Thyroid gland (tissue), 4 donors: ENCODE results near the gene GNG12. TPM values are rescaled to one million over a fixed set of nuclear protein-coding genes. Genes with fewer than 3 reads are reported as not detected.
"Not testable (repeated sequence)": the region's sequence is repeated elsewhere in the genome, so short reads cannot be mapped to it uniquely, and the experiment has no call there.

Experiments
- DNase-seq, 2 donors: peaks; one replicate each; pipeline ENCODE4 v3.0.0-alpha.2; 2019
- H3K27ac ChIP-seq, 3 donors: fragments of 200-600 bp; sonication (generic); 1 replicate in 2 of 3; 2 replicates in 1 of 3; pipeline ENCODE4 v1.5.1; 2016 to 2019; ENCODE audit warnings: mild to moderate bottlenecking in 1 of 3, moderate library complexity in 1 of 3
- H3K27me3 ChIP-seq: fragments of 200-600 bp; sonication (generic); one replicate; pipeline ENCODE4 v1.5.1; 2019
- H3K36me3 ChIP-seq, 2 donors: fragments of 200-600 bp; sonication (generic); one replicate each; pipeline ENCODE4 v1.5.1; 2016 to 2019
- H3K4me1 ChIP-seq, 2 donors: fragments of 200-600 bp; sonication (generic); one replicate each; pipeline ENCODE4 v1.5.1; 2017 to 2019
- H3K4me3 ChIP-seq, 3 donors: fragments of 200-600 bp; sonication (generic); replicated peaks in 1 of 3; 1 replicate in 2 of 3; 2 replicates in 1 of 3; pipeline ENCODE4 v1.5.1; 2016; ENCODE audit warnings: mild to moderate bottlenecking in 1 of 3
- H3K9me3 ChIP-seq: fragments of 200-600 bp; sonication (generic); one replicate; pipeline ENCODE4 v1.5.1; 2017
- POLR2A ChIP-seq, 2 donors: fragments of 450-650 bp; IDR thresholded peaks; one replicate each; pipeline ENCODE4 v1.6.1; 2017; ENCODE audit warnings: antibody characterized with exemption in 2 of 2, mild to moderate bottlenecking in 2 of 2, moderate library complexity in 1 of 2
- WGBS, 2 donors: methylation state at CpG; one replicate each; pipeline ENCODE4 v1.1.5; 2017; 5-methylcytosine and 5-hydroxymethylcytosine counted together
- intact Hi-C: fragments of 100-400 bp; cut with DNase I; formaldehyde crosslinking; loops from one replicate; pipeline ENCODE4 v1.15.1; 2023
- total RNA-seq, 4 donors: library from RNA; depleted of rRNA; stranded (reverse); fragments of >200 nt; gene quantifications; one replicate each; pipeline ENCODE4 v1.2.3, GENCODE V29; 2016
- TF ChIP-seq, protein P1 (sequence below), 6 experiments: fragments of 200-600 bp in 3 of 6; fragments of 450-650 bp in 3 of 6; sonication (generic) in 3 of 6; IDR thresholded peaks; one replicate each; pipeline ENCODE4 v1.5.1; 2016 to 2019; ENCODE audit warnings: antibody characterized with exemption in 6 of 6, mild to moderate bottlenecking in 2 of 6, inconsistent platforms in 1 of 6, moderate library complexity in 1 of 6

The GNG12 gene
- total RNA-seq, 4 donors from 2014 or later, result 100 to 155 (median 127) TPM

- DNase-seq, result no peak
- TF ChIP-seq POLR2A (IDR thresholded peaks at IDR 0.05), result no peak
- TF ChIP-seq, protein P1, sequence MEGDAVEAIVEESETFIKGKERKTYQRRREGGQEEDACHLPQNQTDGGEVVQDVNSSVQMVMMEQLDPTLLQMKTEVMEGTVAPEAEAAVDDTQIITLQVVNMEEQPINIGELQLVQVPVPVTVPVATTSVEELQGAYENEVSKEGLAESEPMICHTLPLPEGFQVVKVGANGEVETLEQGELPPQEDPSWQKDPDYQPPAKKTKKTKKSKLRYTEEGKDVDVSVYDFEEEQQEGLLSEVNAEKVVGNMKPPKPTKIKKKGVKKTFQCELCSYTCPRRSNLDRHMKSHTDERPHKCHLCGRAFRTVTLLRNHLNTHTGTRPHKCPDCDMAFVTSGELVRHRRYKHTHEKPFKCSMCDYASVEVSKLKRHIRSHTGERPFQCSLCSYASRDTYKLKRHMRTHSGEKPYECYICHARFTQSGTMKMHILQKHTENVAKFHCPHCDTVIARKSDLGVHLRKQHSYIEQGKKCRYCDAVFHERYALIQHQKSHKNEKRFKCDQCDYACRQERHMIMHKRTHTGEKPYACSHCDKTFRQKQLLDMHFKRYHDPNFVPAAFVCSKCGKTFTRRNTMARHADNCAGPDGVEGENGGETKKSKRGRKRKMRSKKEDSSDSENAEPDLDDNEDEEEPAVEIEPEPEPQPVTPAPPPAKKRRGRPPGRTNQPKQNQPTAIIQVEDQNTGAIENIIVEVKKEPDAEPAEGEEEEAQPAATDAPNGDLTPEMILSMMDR (IDR thresholded peaks at IDR 0.05), result no peak
- Histone ChIP-seq H3K27me3 (no peaks in the 10 kb centered on the region), H3K9me3 (no peaks in the 10 kb centered on the region), H3K36me3 (no peaks in the 10 kb centered on the region), H3K27ac (no peak overlapping the region), H3K4me3 (no peak overlapping the region), H3K4me1 (no peaks in the 10 kb centered on the region)
- intact Hi-C loops, result no loop called here
- WGBS, 2 donors, result 70 to 76% methylated on average over 1 of the region's 1 CpG
Observed at GRCh38 chr1:67668660-67669059, 164.6 kb downstream of the GNG12 start.

GRCh38 chr1:67666636-67667035, 166.6 kb downstream of the GNG12 start:
- Histone ChIP-seq H3K36me3 (no peaks in the 10 kb centered on the region), H3K27me3 (no peaks in the 10 kb centered on the region), H3K9me3 (no peaks in the 10 kb centered on the region), H3K27ac (no peak overlapping the region), H3K4me3 (no peak overlapping the region), H3K4me1 (no peaks in the 10 kb centered on the region)
- intact Hi-C loops, result no loop called here
- DNase-seq, result no peak
- TF ChIP-seq, protein P1 (IDR thresholded peaks at IDR 0.05), result no peak
- TF ChIP-seq POLR2A (IDR thresholded peaks at IDR 0.05), result no peak
- 91 to 92% methylated on average over 5 of the region's 5 CpGs for WGBS, 2 donors

DNA sequence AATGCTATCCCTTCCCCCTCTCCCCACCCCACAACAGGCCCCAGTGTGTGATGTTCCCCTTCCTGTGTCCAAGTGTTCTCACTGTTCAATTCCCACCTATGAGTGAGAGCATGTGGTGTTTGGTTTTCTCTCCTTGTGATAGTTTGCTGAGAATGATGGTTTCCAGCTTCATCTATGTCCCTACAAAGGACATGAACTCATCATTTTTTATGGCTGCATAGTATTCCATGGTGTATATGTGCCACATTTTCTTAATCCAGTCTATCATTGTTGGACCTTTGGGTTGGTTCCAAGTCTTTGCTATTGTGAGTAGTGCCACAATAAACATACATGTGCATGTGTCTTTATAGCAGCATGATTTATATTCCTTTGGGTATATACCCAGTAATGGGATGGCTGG, 168.0 kb downstream of the GNG12 start:
- intact Hi-C loops, H3K27me3 ChIP-seq, H3K9me3 ChIP-seq, H3K36me3 ChIP-seq, H3K4me3 ChIP-seq, H3K27ac ChIP-seq, DNase-seq, H3K4me1 ChIP-seq: not testable (repeated sequence)

GRCh38 chr1:67664048-67664447, 169.2 kb downstream of the GNG12 start:
- 67 to 75% methylated on average over 1 of the region's 1 CpG for WGBS, 2 donors

GRCh38 chr1:67662884-67663283, 170.4 kb downstream of the GNG12 start:
- H3K4me1 ChIP-seq, result no peaks in the 10 kb centered on the region
- DNase-seq, result no peak
- H3K27me3 ChIP-seq, result no peaks in the 10 kb centered on the region
- WGBS, 2 donors, result 75 to 78% methylated on average over 6 of the region's 6 CpGs
- H3K4me3 ChIP-seq, result no peak overlapping the region
- H3K27ac ChIP-seq, result no peak overlapping the region
- H3K9me3 ChIP-seq, result no peaks in the 10 kb centered on the region
- intact Hi-C loops, result no loop called here
- no peak for TF ChIP-seq POLR2A (IDR thresholded peaks at IDR 0.05)
- TF ChIP-seq, protein P1 (IDR thresholded peaks at IDR 0.05), result no peak
- H3K36me3 ChIP-seq, result no peaks in the 10 kb centered on the region

More at GRCh38 chr1:67664048-67664447, 169.2 kb downstream of the GNG12 start:
- H3K36me3 ChIP-seq, result no peaks in the 10 kb centered on the region
- H3K27ac ChIP-seq, result no peak overlapping the region
- intact Hi-C loops, result no loop called here
- H3K9me3 ChIP-seq, result no peaks in the 10 kb centered on the region
- no peak overlapping the region for H3K4me3 ChIP-seq
- no peaks in the 10 kb centered on the region for H3K4me1 ChIP-seq
- TF ChIP-seq POLR2A (IDR thresholded peaks at IDR 0.05), result no peak
- TF ChIP-seq, protein P1 (IDR thresholded peaks at IDR 0.05), result no peak
- no peaks in the 10 kb centered on the region for H3K27me3 ChIP-seq
- DNase-seq, result no peak

- H3K27me3 ChIP-seq, result no peaks in the 10 kb centered on the region
Observed at GRCh38 chr1:67659229-67659628, 174.0 kb downstream of the GNG12 start.

DNA sequence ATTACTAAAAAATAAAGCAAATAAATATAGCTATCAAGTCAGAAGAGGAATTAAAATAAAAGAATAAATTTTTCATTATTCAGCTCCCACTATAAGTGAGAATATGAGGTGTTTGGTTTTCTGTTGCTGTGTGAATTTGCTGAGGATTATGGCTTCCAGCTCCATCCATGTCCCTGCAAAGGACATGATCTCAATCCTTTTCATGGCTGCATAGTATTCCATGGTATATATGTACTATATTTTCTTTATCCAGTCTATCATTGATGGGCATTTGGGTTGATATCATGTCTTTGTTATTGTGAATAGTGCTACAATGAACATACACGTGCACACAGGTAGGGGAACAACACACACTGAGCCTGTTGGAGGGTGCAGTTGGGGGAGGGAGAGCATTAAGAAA, 176.1 kb downstream of the GNG12 start:
- H3K4me1 ChIP-seq, intact Hi-C loops, DNase-seq, H3K36me3 ChIP-seq, H3K27ac ChIP-seq, H3K4me3 ChIP-seq, H3K9me3 ChIP-seq, H3K27me3 ChIP-seq: not testable (repeated sequence)
- WGBS, 2 donors, result 86 to 100% methylated on average over 1 of the region's 1 CpG

More at GRCh38 chr1:67659229-67659628, 174.0 kb downstream of the GNG12 start:
- intact Hi-C loops, result no loop called here
- no peak overlapping the region for H3K27ac ChIP-seq
- TF ChIP-seq, protein P1 (IDR thresholded peaks at IDR 0.05), result no peak
- no peak for TF ChIP-seq POLR2A (IDR thresholded peaks at IDR 0.05)
- no peaks in the 10 kb centered on the region for H3K9me3 ChIP-seq
- DNase-seq, result no peak
- 88 to 95% methylated on average over 2 of the region's 2 CpGs for WGBS, 2 donors
- no peaks in the 10 kb centered on the region for H3K4me1 ChIP-seq
- no peak overlapping the region for H3K4me3 ChIP-seq
- H3K36me3 ChIP-seq, result no peaks in the 10 kb centered on the region
